CD4-positive, alpha-beta T cell treated with Interleukin-17A for 4 hours (primary cell): ENCODE data around the gene D2HGDH.

Experiments used
- DNase-seq: peaks from one replicate; pipeline ENCODE4 v3.0.0-alpha.2; 2020; ENCODE audit warnings: mixed read lengths

The D2HGDH gene

GRCh38 chr2:241734467-241735208 lies at the start of gene D2HGDH:
Gene D2HGDH (plus strand): TSS chr2:241734630. CDS start chr2:241735225, 595 bp downstream.
- DNase-seq = peak; percentile 99

GRCh38 chr2:241686324-241686649 lies 48.1 kb upstream of the D2HGDH start:
- DNase-seq = peak; percentile 24

GRCh38 chr2:241686650-241687425 lies 47.6 kb upstream of the D2HGDH start, which contains the start of gene DTYMK:
Gene DTYMK (minus strand): TSS chr2:241686815. CDS start chr2:241686783, 32 bp downstream.
- peak; percentile 97 for DNase-seq

GRCh38 chr2:241689306-241689705 lies 45.1 kb upstream of the D2HGDH start:
- peak; percentile 22 for DNase-seq

GRCh38 chr2:241690202-241690717 lies 44.2 kb upstream of the D2HGDH start:
- DNase-seq = no peak

- DNase-seq = no peak
These were observed 42.0 kb upstream of the D2HGDH start for GRCh38 chr2:241692448-241692847.

GRCh38 chr2:241695651-241696050 lies 38.8 kb upstream of the D2HGDH start:
- no peak for DNase-seq

- no peak for DNase-seq
These were observed 33.4 kb upstream of the D2HGDH start for GRCh38 chr2:241701149-241701398.

GRCh38 chr2:241701399-241702154 lies 32.9 kb upstream of the D2HGDH start, which contains the start of gene ING5:
Gene ING5 (plus strand): TSS chr2:241702039. CDS start chr2:241702066, 27 bp downstream.
- DNase-seq = peak; percentile 99

- peak; percentile 93 for DNase-seq
These were observed 32.0 kb upstream of the D2HGDH start for GRCh38 chr2:241702155-241703031.

GRCh38 chr2:241703032-241703604 lies 31.3 kb upstream of the D2HGDH start:
- DNase-seq = no peak

GRCh38 chr2:241706537-241706936 lies 27.9 kb upstream of the D2HGDH start:
- DNase-seq = no peak

- no peak for DNase-seq
These were observed 25.6 kb upstream of the D2HGDH start for GRCh38 chr2:241708879-241709278.

- no peak for DNase-seq
These were observed 15.3 kb upstream of the D2HGDH start for GRCh38 chr2:241719093-241719492.

GRCh38 chr2:241720099-241720498 lies 14.3 kb upstream of the D2HGDH start:
- no peak for DNase-seq

- DNase-seq = no peak
These were observed 13.9 kb upstream of the D2HGDH start for GRCh38 chr2:241720560-241720959.

GRCh38 chr2:241721852-241722251 lies 12.6 kb upstream of the D2HGDH start:
- DNase-seq = no peak

GRCh38 chr2:241722896-241723454 lies 11.5 kb upstream of the D2HGDH start:
- DNase-seq = no peak

GRCh38 chr2:241724259-241724974 lies 10.0 kb upstream of the D2HGDH start:
- DNase-seq = peak; percentile 37

- no peak for DNase-seq
These were observed 9.2 kb upstream of the D2HGDH start for GRCh38 chr2:241724975-241725870.
